K562 (cell line): ENCODE measurements around the gene PHB1. TPM values are rescaled to one million over a fixed set of nuclear protein-coding genes. Genes with fewer than 3 reads are reported as not detected.

Source experiments
- BMI1 ChIP-seq: fragments of 150-350 bp; IDR thresholded peaks from 2 replicates; pipeline ENCODE4 v1.6.1; 2014; ENCODE audit warnings: low read length
- CBFB ChIP-seq: sonication (generic); formaldehyde crosslinking; IDR thresholded peaks from 2 replicates; pipeline ENCODE4 v1.4.0; 2020; ENCODE audit warnings: mild to moderate bottlenecking, missing genetic modification reagents
- CBX8 ChIP-seq: fragments of 200-600 bp; sonication (generic); IDR thresholded peaks from 2 replicates; pipeline ENCODE4 v1.6.1; 2012; ENCODE audit warnings: borderline replicate concordance, mixed run types, low read depth, mild to moderate bottlenecking, moderate library complexity, mixed read lengths, low read length, control low read depth, inconsistent platforms; ENCODE audit not compliant: poor library complexity, severe bottlenecking; ENCODE audit errors: extremely low read depth
- CHD4 ChIP-seq: fragments of 200-600 bp; sonication (generic); IDR thresholded peaks from 3 replicates; pipeline ENCODE4 v1.6.1; 2012; ENCODE audit warnings: low read depth, mild to moderate bottlenecking, mixed read lengths, low read length, inconsistent platforms; ENCODE audit not compliant: insufficient read depth, insufficient replicate concordance, poor library complexity, severe bottlenecking
- EZH2 ChIP-seq: IDR thresholded peaks from 2 replicates; pipeline ENCODE4 v1.6.1; 2012; ENCODE audit warnings: low read depth, mild to moderate bottlenecking, inconsistent platforms, low read length, borderline replicate concordance
- FOXK1 ChIP-seq: sonication (generic); formaldehyde crosslinking; IDR thresholded peaks from 2 replicates; pipeline ENCODE4 v1.8.0; 2022; ENCODE audit warnings: missing genetic modification reagents, mild to moderate bottlenecking, borderline replicate concordance
- GATAD2A ChIP-seq: fragments of 450-650 bp; IDR thresholded peaks from 2 replicates; pipeline ENCODE4 v1.6.1; 2017
- KLF10 ChIP-seq: fragments of 250-450 bp; sonication (Bioruptor Pico); IDR thresholded peaks from 2 replicates; pipeline ENCODE4 v1.6.1; 2021; ENCODE audit warnings: matching md5 sums
- MCM2 ChIP-seq: fragments of 450-650 bp; IDR thresholded peaks from 2 replicates; pipeline ENCODE4 v1.6.1; 2017; ENCODE audit warnings: low read depth, mild to moderate bottlenecking
- MCM3 ChIP-seq: fragments of 450-650 bp; IDR thresholded peaks from 2 replicates; pipeline ENCODE4 v1.6.1; 2016
- NR2C1 ChIP-seq, 2 experiments: fragments of 450-650 bp; IDR thresholded peaks; 2 replicates each; pipeline ENCODE4 v1.6.1; 2017; ENCODE audit warnings: mild to moderate bottlenecking in 2 of 2, antibody characterized with exemption in 1 of 2, inconsistent platforms in 1 of 2, missing compliant biosample characterization in 1 of 2, missing genetic modification characterization in 1 of 2
- POLR2AphosphoS2 ChIP-seq: IDR thresholded peaks from 2 replicates; pipeline ENCODE4 v1.6.1; 2012; ENCODE audit warnings: low read length, improper control_type of control experiment
- PYGO2 ChIP-seq: fragments of 450-650 bp; IDR thresholded peaks from 2 replicates; pipeline ENCODE4 v1.6.1; 2016; ENCODE audit warnings: mild to moderate bottlenecking, missing genetic modification characterization, moderate library complexity, missing compliant biosample characterization
- SLC30A9 ChIP-seq: fragments of 250-450 bp; sonication (Bioruptor Pico); IDR thresholded peaks from 2 replicates; pipeline ENCODE4 v1.8.0; 2022; ENCODE audit warnings: mild to moderate bottlenecking, moderate library complexity
- SMAD4 ChIP-seq: fragments of 250-450 bp; sonication (Bioruptor Pico); conservative IDR thresholded peaks from 2 replicates; pipeline ENCODE4 v1.8.0; 2021; ENCODE audit warnings: inconsistent platforms, mild to moderate bottlenecking, moderate library complexity
- SOX6 ChIP-seq: fragments of 450-650 bp; IDR thresholded peaks from 2 replicates; pipeline ENCODE4 v1.6.1; 2014; ENCODE audit warnings: mild to moderate bottlenecking
- TCF3 ChIP-seq: sonication (generic); formaldehyde crosslinking; IDR thresholded peaks from 2 replicates; pipeline ENCODE4 v1.4.0; 2020; ENCODE audit warnings: mild to moderate bottlenecking, missing genetic modification reagents
- TEAD2 ChIP-seq: fragments of 450-650 bp; IDR thresholded peaks from 2 replicates; pipeline ENCODE4 v1.6.1; 2016; ENCODE audit warnings: missing genetic modification characterization, control low read depth, missing compliant biosample characterization
- XRCC3 ChIP-seq: fragments of 450-650 bp; IDR thresholded peaks from 2 replicates; pipeline ENCODE4 v1.6.1; 2017; ENCODE audit warnings: mild to moderate bottlenecking, moderate library complexity
- YBX1 ChIP-seq: fragments of 450-650 bp; IDR thresholded peaks from 2 replicates; pipeline ENCODE4 v1.7.1; 2016; ENCODE audit warnings: mild to moderate bottlenecking
- ZNF316 ChIP-seq: fragments of 450-650 bp; IDR thresholded peaks from 2 replicates; pipeline ENCODE4 v1.6.1; 2016
- polyA plus RNA-seq, 8 experiments: library from polyadenylated mRNA; depleted of rRNA in 4 of 8; stranded (reverse) in 5 of 8; unstranded in 3 of 8; fragments of >200 nt; fragmentation: Nextera tagmentation in 2 of 8; fragmentation: Illumina TruSeq in 1 of 8; extraction: Ambion mirVana in 2 of 8; extraction: Trizol in 1 of 8; gene quantifications; 2 replicates each; pipeline versions ENCODE4 v1.2.1 to v1.2.3, GENCODE V29; 2011 to 2014; ENCODE audit warnings: inconsistent platforms in 1 of 8, missing spikeins in 1 of 8
- total RNA-seq, 7 experiments: library from RNA; depleted of rRNA in 6 of 7; stranded (reverse); fragments of >200 nt in 6 of 7; fragmentation: Illumina TruSeq in 2 of 7; extraction: Trizol in 2 of 7; gene quantifications; 2 replicates each; pipeline versions ENCODE4 v1.2.1 to v1.2.3, GENCODE V29; 2011 to 2021; ENCODE audit warnings: low replicate concordance in 1 of 7
- TF ChIP-seq, protein P1 (sequence below): sonication (generic); formaldehyde crosslinking; IDR thresholded peaks from 2 replicates; pipeline ENCODE4 v1.8.1; 2023; ENCODE audit warnings: mild to moderate bottlenecking, missing genetic modification reagents, moderate library complexity
- TF ChIP-seq, protein P2 (sequence below): fragments of 450-650 bp; IDR thresholded peaks from 2 replicates; pipeline ENCODE4 v1.7.0; 2016; ENCODE audit warnings: borderline replicate concordance
- TF ChIP-seq, protein P3 (sequence below): sonication (generic); formaldehyde crosslinking; IDR thresholded peaks from 2 replicates; pipeline ENCODE4 v1.8.0; 2022; ENCODE audit warnings: missing genetic modification reagents, mild to moderate bottlenecking, borderline replicate concordance

PHB1 gene
- total and polyA plus RNA-seq, 9 of the 15 experiments (the other 6 are each of a cell fraction or from before 2014, with no cell fraction given) = 191 to 818 (median 349) TPM

DNA sequence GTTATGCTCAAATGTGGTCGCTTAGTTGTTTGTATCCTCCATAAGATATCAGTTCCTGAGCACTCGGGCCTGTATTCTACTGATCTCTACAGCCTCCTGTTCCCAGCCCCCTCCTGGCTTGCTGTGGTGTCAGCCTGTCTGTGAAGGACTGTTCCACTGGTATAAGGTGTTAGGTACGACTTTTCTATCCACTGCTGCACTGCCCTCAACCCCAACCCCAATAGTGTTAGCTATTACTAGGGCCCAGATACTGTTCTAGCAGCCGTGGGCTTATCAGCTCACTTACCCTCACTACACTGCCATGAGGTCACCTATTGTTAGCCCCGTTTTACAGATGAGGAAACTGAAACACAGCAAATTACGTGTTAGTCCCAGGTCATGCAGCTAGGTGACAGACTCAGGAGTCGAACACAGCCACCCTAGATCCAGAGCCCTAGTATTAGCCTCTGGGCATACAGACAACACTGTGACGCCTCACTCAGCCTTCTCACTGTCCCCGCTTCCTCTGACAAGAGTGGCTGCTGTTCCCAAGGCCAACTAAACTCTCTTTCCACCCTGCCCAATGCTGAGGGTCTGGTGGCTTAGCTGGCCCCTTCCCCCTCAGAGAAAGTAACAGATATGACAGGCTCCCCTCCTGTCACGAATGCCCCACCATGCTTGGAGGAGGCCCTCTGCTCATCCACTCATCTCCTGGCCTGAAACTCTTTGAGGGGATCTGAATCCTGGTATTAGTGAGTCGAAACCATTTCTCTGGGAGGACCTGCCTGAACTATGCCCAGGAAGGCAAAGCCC, 27.0 kb downstream of the PHB1 start (continued):
- TF ChIP-seq, protein P1, sequence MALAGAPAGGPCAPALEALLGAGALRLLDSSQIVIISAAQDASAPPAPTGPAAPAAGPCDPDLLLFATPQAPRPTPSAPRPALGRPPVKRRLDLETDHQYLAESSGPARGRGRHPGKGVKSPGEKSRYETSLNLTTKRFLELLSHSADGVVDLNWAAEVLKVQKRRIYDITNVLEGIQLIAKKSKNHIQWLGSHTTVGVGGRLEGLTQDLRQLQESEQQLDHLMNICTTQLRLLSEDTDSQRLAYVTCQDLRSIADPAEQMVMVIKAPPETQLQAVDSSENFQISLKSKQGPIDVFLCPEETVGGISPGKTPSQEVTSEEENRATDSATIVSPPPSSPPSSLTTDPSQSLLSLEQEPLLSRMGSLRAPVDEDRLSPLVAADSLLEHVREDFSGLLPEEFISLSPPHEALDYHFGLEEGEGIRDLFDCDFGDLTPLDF (CRISPR knock-in tag) = no peak
- TF ChIP-seq EZH2 (no peak), CBFB (CRISPR knock-in tag) (0 out of 2 replicates have a peak, but pooled peaks have one; percentile 26), GATAD2A (no peak), PYGO2 (tag) (no peak), SOX6 (no peak), CHD4 (peak; percentile 35), POLR2AphosphoS2 (no peak), FOXK1 (CRISPR knock-in tag) (no peak), TEAD2 (tag) (no peak), YBX1 (no peak), BMI1 (no peak), CBX8 (no peak), ZNF316 (no peak), NR2C1 (IDR thresholded peaks at IDR 0.05) (no peak), NR2C1 (tag; IDR thresholded peaks at IDR 0.05) (no peak), KLF10 (CRISPR knock-in tag) (no peak), TCF3 (CRISPR knock-in tag) (peak; percentile 49; the same call in 1 of the 2 replicates), XRCC3 (no peak), MCM2 (no peak), SLC30A9 (CRISPR knock-in tag) (no peak), SMAD4 (0 out of 2 replicates have a peak, but pooled peaks have one; percentile 20), MCM3 (no peak)
- TF ChIP-seq, protein P2, sequence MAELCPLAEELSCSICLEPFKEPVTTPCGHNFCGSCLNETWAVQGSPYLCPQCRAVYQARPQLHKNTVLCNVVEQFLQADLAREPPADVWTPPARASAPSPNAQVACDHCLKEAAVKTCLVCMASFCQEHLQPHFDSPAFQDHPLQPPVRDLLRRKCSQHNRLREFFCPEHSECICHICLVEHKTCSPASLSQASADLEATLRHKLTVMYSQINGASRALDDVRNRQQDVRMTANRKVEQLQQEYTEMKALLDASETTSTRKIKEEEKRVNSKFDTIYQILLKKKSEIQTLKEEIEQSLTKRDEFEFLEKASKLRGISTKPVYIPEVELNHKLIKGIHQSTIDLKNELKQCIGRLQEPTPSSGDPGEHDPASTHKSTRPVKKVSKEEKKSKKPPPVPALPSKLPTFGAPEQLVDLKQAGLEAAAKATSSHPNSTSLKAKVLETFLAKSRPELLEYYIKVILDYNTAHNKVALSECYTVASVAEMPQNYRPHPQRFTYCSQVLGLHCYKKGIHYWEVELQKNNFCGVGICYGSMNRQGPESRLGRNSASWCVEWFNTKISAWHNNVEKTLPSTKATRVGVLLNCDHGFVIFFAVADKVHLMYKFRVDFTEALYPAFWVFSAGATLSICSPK = no peak
- TF ChIP-seq, protein P3, sequence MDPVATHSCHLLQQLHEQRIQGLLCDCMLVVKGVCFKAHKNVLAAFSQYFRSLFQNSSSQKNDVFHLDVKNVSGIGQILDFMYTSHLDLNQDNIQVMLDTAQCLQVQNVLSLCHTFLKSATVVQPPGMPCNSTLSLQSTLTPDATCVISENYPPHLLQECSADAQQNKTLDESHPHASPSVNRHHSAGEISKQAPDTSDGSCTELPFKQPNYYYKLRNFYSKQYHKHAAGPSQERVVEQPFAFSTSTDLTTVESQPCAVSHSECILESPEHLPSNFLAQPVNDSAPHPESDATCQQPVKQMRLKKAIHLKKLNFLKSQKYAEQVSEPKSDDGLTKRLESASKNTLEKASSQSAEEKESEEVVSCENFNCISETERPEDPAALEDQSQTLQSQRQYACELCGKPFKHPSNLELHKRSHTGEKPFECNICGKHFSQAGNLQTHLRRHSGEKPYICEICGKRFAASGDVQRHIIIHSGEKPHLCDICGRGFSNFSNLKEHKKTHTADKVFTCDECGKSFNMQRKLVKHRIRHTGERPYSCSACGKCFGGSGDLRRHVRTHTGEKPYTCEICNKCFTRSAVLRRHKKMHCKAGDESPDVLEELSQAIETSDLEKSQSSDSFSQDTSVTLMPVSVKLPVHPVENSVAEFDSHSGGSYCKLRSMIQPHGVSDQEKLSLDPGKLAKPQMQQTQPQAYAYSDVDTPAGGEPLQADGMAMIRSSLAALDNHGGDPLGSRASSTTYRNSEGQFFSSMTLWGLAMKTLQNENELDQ (CRISPR knock-in tag) = no peak
